H1 (cell line): ENCODE results near the gene ZNF836. TPM values are rescaled to one million over a fixed set of nuclear protein-coding genes. Genes with fewer than 3 reads are reported as not detected.

Experiments
- CTCF ChIA-PET: fragments of 300-600 bp; sonication (Branson Sonifier 250); formaldehyde crosslinking; loops from one replicate; lab custom pipeline; 2021; ENCODE audit not compliant: partially characterized antibody; lab: Charles Lee
- POLR2A ChIA-PET: fragments of 300-600 bp; sonication (Branson Sonifier 250); formaldehyde crosslinking; loops from one replicate; lab custom pipeline; 2021; ENCODE audit warnings: inconsistent platforms; ENCODE audit not compliant: partially characterized antibody; lab: Charles Lee
- DNase-seq, 2 experiments: peaks; one replicate each; pipeline versions ENCODE4 v3.0.0 to v3.0.0-alpha.2; 2010 to 2022; ENCODE audit warnings: low spot score in 2 of 2, low read depth in 1 of 2, mixed read lengths in 1 of 2
- FAIRE-seq: peaks from 2 replicates; lab custom pipeline; 2011; peaks lifted over from hg19 to GRCh38; lab: Jason Lieb, UNC
- H2AFZ ChIP-seq: 2 replicates; pipeline ENCODE4 v1.8.1; 2012; ENCODE audit warnings: low read length, inconsistent platforms
- H2AK5ac ChIP-seq: 2 replicates; pipeline ENCODE4 v1.6.1; 2013; ENCODE audit warnings: low read depth, low read length
- H2BK120ac ChIP-seq: replicated peaks from 2 replicates; pipeline ENCODE3; 2013; ENCODE audit warnings: low read depth, low read length, inconsistent platforms
- H2BK12ac ChIP-seq: 2 replicates; pipeline ENCODE4 v1.6.1; 2013; ENCODE audit warnings: low read depth, low read length
- H2BK15ac ChIP-seq: 2 replicates; pipeline ENCODE4 v1.6.1; 2013; ENCODE audit warnings: low read length
- H2BK20ac ChIP-seq: 2 replicates; pipeline ENCODE4 v1.6.1; 2013; ENCODE audit warnings: low read length
- H2BK5ac ChIP-seq: 2 replicates; pipeline ENCODE4 v1.6.1; 2013; ENCODE audit warnings: low read depth, low read length
- H3K14ac ChIP-seq: 2 replicates; pipeline ENCODE4 v1.6.1; 2013; ENCODE audit warnings: inconsistent platforms; ENCODE audit not compliant: insufficient read length
- H3K18ac ChIP-seq: 2 replicates; pipeline ENCODE4 v1.6.1; 2013; ENCODE audit warnings: low read length; ENCODE audit errors: extremely low read depth
- H3K23ac ChIP-seq: 2 replicates; pipeline ENCODE4 v1.6.1; 2013; ENCODE audit warnings: inconsistent platforms; ENCODE audit not compliant: insufficient read length
- H3K23me2 ChIP-seq: 2 replicates; pipeline ENCODE4 v1.6.1; 2013; ENCODE audit warnings: low read depth, low read length
- H3K27ac ChIP-seq: 2 replicates; pipeline ENCODE4 v1.6.1; 2011; ENCODE audit warnings: low read depth, low read length, inconsistent platforms
- H3K27me3 ChIP-seq, 4 experiments: replicated peaks in 1 of 4; 1 replicate in 1 of 4; 2 replicates in 3 of 4; pipeline versions ENCODE4 v1.6.1 to v1.8.1; 2011 to 2013; ENCODE audit warnings: low read length in 3 of 4, mild to moderate bottlenecking in 3 of 4, inconsistent platforms in 2 of 4, mixed read lengths in 2 of 4, moderate library complexity in 1 of 4; ENCODE audit not compliant: control insufficient read depth in 3 of 4, insufficient read depth in 3 of 4; ENCODE audit errors: extremely low read depth in 1 of 4
- H3K36me3 ChIP-seq, 4 experiments: 2 replicates each; pipeline versions ENCODE4 v1.6.1 to v1.8.1; 2011 to 2013; ENCODE audit warnings: mild to moderate bottlenecking in 4 of 4, low read length in 3 of 4, moderate library complexity in 2 of 4, control low read depth in 1 of 4, inconsistent platforms in 1 of 4; ENCODE audit not compliant: insufficient read depth in 4 of 4, control insufficient read depth in 2 of 4
- H3K4ac ChIP-seq: replicated peaks from 2 replicates; pipeline ENCODE3; 2013; ENCODE audit warnings: low read length, low read depth, mixed read lengths, inconsistent platforms; ENCODE audit not compliant: insufficient read length
- H3K4me1 ChIP-seq, 4 experiments: replicated peaks in 1 of 4; 1 replicate in 1 of 4; 2 replicates in 3 of 4; pipeline versions ENCODE4 v1.6.1 to v1.8.1; 2011 to 2013; ENCODE audit warnings: low read length in 3 of 4, inconsistent platforms in 2 of 4, mixed read lengths in 1 of 4; ENCODE audit not compliant: insufficient read depth in 4 of 4, control insufficient read depth in 3 of 4
- H3K4me2 ChIP-seq, 2 experiments: 2 replicates each; pipeline versions ENCODE4 v1.6.1 to v1.8.1; 2011 to 2013; ENCODE audit warnings: low read depth in 2 of 2, low read length in 2 of 2, control low read depth in 1 of 2, inconsistent platforms in 1 of 2, mild to moderate bottlenecking in 1 of 2; ENCODE audit not compliant: insufficient read depth in 1 of 2
- H3K4me3 ChIP-seq, 4 experiments: fragments of 200-600, 300-600 bp in 1 of 4; sonication (generic), shearing (Covaris generic), sonication (Bioruptor Twin) in 1 of 4; 2 replicates each; pipeline versions ENCODE4 v1.5.1 to v1.8.1; 2011 to 2016; ENCODE audit warnings: low read length in 4 of 4, low read depth in 3 of 4, control low read depth in 2 of 4, inconsistent platforms in 2 of 4, mild to moderate bottlenecking in 2 of 4, mixed read lengths in 1 of 4, moderate library complexity in 1 of 4; ENCODE audit not compliant: insufficient read depth in 2 of 4; ENCODE audit errors: extremely low read depth in 1 of 4
- H3K56ac ChIP-seq: replicated peaks from 2 replicates; pipeline ENCODE3; 2013; ENCODE audit warnings: low read depth, mild to moderate bottlenecking, mixed read lengths, low read length, inconsistent platforms; ENCODE audit not compliant: insufficient read length
- H3K79me1 ChIP-seq: 2 replicates; pipeline ENCODE4 v1.6.1; 2013; ENCODE audit warnings: low read depth, low read length, control low read depth
- H3K79me2 ChIP-seq, 2 experiments: 2 replicates each; pipeline versions ENCODE4 v1.6.1 to v1.8.1; 2012 to 2013; ENCODE audit warnings: low read length in 2 of 2, mild to moderate bottlenecking in 2 of 2, inconsistent platforms in 1 of 2; ENCODE audit not compliant: insufficient read depth in 2 of 2, control insufficient read depth in 1 of 2
- H3K9ac ChIP-seq, 4 experiments: replicated peaks in 1 of 4; 1 replicate in 1 of 4; 2 replicates in 3 of 4; pipeline versions ENCODE4 v1.6.1 to v1.8.1; 2011 to 2013; ENCODE audit warnings: low read depth in 3 of 4, low read length in 3 of 4, control low read depth in 2 of 4, mild to moderate bottlenecking in 2 of 4, moderate library complexity in 2 of 4, inconsistent platforms in 1 of 4; ENCODE audit errors: extremely low read depth in 1 of 4
- H3K9me3 ChIP-seq, 2 experiments: 2 replicates each; pipeline versions ENCODE4 v1.6.1 to v1.8.1; 2012 to 2013; ENCODE audit warnings: mild to moderate bottlenecking in 2 of 2, moderate library complexity in 2 of 2, control low read depth in 1 of 2, inconsistent platforms in 1 of 2, low read depth in 1 of 2, low read length in 1 of 2, mixed read lengths in 1 of 2; ENCODE audit not compliant: insufficient read depth in 2 of 2
- H4K20me1 ChIP-seq, 2 experiments: replicated peaks in 1 of 2; 2 replicates each; pipeline versions ENCODE3 to v1.8.1; 2011 to 2013; ENCODE audit warnings: inconsistent platforms in 2 of 2, low read length in 2 of 2, mild to moderate bottlenecking in 1 of 2; ENCODE audit not compliant: insufficient read depth in 2 of 2, control insufficient read depth in 1 of 2
- H4K5ac ChIP-seq: 2 replicates; pipeline ENCODE4 v1.6.1; 2013; ENCODE audit warnings: low read length, low read depth, mixed read lengths, inconsistent platforms; ENCODE audit not compliant: insufficient read length
- H4K8ac ChIP-seq: 2 replicates; pipeline ENCODE4 v1.8.0; 2013; ENCODE audit warnings: mild to moderate bottlenecking, moderate library complexity, low read length, inconsistent platforms; ENCODE audit not compliant: insufficient read depth; ENCODE audit errors: extremely low read depth
- H4K91ac ChIP-seq: replicated peaks from 2 replicates; pipeline ENCODE3; 2013; ENCODE audit warnings: low read length, mixed read lengths, inconsistent platforms; ENCODE audit not compliant: insufficient read length
- TAF7 ChIP-seq: optimal IDR thresholded peaks from 2 replicates; pipeline ENCODE3; 2011; ENCODE audit warnings: low read depth, mild to moderate bottlenecking, inconsistent platforms, low read length, moderate library complexity, borderline replicate concordance
- ZNF274 ChIP-seq: IDR thresholded peaks from 2 replicates; pipeline ENCODE4 v1.7.0; 2012; ENCODE audit warnings: low read length, borderline replicate concordance; ENCODE audit errors: extremely low read depth
- WGBS, 2 experiments: shearing (Covaris generic) in 1 of 2; methylation state at CpG; one replicate each; pipeline versions ENCODE4 v1.1.6 to v1.1.7; 2013 to 2015; ENCODE audit warnings: low lambda C conversion rate in 2 of 2, mixed read lengths in 2 of 2, inconsistent platforms in 1 of 2, low coverage in 1 of 2, missing lambda C conversion rate in 1 of 2; ENCODE audit not compliant: insufficient replicate concordance in 2 of 2, insufficient coverage in 1 of 2, insufficient read length in 1 of 2; ENCODE audit errors: extremely low coverage in 1 of 2, missing lambda C conversion rate in 1 of 2; 5-methylcytosine and 5-hydroxymethylcytosine counted together
- polyA plus RNA-seq, 7 experiments: library from polyadenylated mRNA; depleted of rRNA in 3 of 7; stranded (reverse) in 5 of 7; unstranded in 2 of 7; fragments of >200 nt in 5 of 7; fragments of 200-250 nt in 2 of 7; gene quantifications; 1 replicate in 5 of 7; 2 replicates in 1 of 7; 4 replicates in 1 of 7; pipeline versions ENCODE4 v1.2.1 to v1.2.3, GENCODE V29; 2011 to 2013; ENCODE audit warnings: missing spikeins in 2 of 7, mixed read lengths in 2 of 7
- total RNA-seq: library from RNA; stranded (reverse); fragmentation: NEBNext Ultra II Directional; extraction: Animal tissue kit (Norgen Biotek cat#: 25700); gene quantifications from 2 replicates; pipeline ENCODE4 v1.2.1, GENCODE V29; 2021

Gene ZNF836
- total and polyA plus RNA-seq, 2 of the 8 experiments (the other 6 are each of a cell fraction or from before 2014, with no cell fraction given) = 5.6 to 27.2 TPM

DNA sequence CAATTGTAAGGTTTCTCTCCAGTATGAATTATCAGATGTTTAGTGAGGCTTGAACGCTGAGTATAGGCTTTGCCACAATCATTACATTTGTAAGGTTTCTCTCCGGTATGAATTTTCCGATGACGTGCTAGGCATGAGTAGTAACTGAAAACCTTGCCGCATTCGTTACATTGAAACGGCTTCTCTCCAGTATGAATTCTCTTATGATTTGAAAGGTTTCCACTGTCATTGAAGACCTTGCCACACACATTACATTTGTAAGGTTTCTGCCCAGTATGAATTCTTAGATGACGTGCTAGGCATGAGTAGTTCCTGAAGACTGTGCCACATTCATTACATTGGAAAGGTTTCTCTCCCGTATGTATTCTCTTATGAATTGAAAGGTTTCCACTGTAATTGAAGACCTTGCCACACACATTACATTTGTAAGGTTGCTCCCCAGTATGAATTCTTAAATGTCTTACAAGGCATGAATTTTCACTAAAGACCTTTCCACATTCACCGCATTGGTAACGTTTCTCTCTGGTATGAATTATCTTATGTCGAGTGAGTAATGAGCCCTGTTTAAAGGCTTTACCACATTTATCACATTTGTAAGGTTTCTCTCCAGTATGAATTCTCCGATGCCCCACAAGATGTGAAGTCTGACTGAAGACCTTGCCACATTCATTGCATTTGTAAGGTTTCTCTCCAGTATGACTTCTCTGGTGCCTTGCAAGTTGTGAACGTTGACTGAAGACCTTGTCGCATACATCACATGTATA is 15.6 kb downstream of the ZNF836 start:
- no peaks in the 10 kb centered on the region for H3K4me1 ChIP-seq
- H3K56ac ChIP-seq = no peak overlapping the region
- 94% methylated on average over 15 of the region's 15 CpGs; no CpG with 5 or more reads in 1 of the 2 experiments for WGBS, 2 experiments
- peaks cover 8 to 84% (median 37%) of the 10 kb centered on the region in 4 experiments for H3K36me3 ChIP-seq
- H4K91ac ChIP-seq = no peak overlapping the region
- no peaks in the 10 kb centered on the region for H3K27me3 ChIP-seq
- FAIRE-seq (no peak), DNase-seq (no peak)
- no peaks in the 10 kb centered on the region for H3K79me1 ChIP-seq
- no peaks in the 10 kb centered on the region for H4K20me1 ChIP-seq
- H3K9ac ChIP-seq = no peak overlapping the region
- H3K79me2 ChIP-seq = no peaks in the 10 kb centered on the region
- peaks cover 63 to 78% of the 10 kb centered on the region in 2 experiments for H3K9me3 ChIP-seq
- ChIA-PET CTCF (no interaction called here), POLR2A (no interaction called here)
- TF ChIP-seq ZNF274 (peak; percentile 91), TAF7 (no peak)
- H2BK12ac ChIP-seq = no peak overlapping the region
- no peak overlapping the region for H2BK120ac ChIP-seq
- H2AFZ ChIP-seq = no peak overlapping the region
- no peak overlapping the region for H4K5ac ChIP-seq
- no peak overlapping the region for H2AK5ac ChIP-seq
- H3K4me3 ChIP-seq = no peak overlapping the region
- H2BK20ac ChIP-seq = no peak overlapping the region
- no peaks in the 10 kb centered on the region for H3K23me2 ChIP-seq
- H3K27ac ChIP-seq = no peak overlapping the region
- no peak overlapping the region for H2BK15ac ChIP-seq
- no peak overlapping the region for H3K18ac ChIP-seq
- H2BK5ac ChIP-seq = no peak overlapping the region
- H3K14ac ChIP-seq = no peak overlapping the region
- no peak overlapping the region for H3K4ac ChIP-seq
- no peak overlapping the region for H3K4me2 ChIP-seq
- no peak overlapping the region for H3K23ac ChIP-seq
- no peak overlapping the region; the same call in 1 of the 2 replicates for H4K8ac ChIP-seq
